NB4 (cell line): Measurements from ENCODE around the gene FNIP2.
"Not testable (repeated sequence)": the region's sequence is repeated elsewhere in the genome, so short reads cannot be mapped to it uniquely, and the experiment has no call there.

Experiments used
- POLR2A ChIP-seq: IDR thresholded peaks from 2 replicates; pipeline ENCODE4 v1.6.1; 2011; ENCODE audit warnings: mild to moderate bottlenecking; ENCODE audit not compliant: insufficient read length; ENCODE audit errors: extremely low read depth
- TF ChIP-seq, protein P1 (sequence below): IDR thresholded peaks from 2 replicates; pipeline ENCODE4 v1.6.1; 2011; ENCODE audit warnings: low read depth, low read length

DNA sequence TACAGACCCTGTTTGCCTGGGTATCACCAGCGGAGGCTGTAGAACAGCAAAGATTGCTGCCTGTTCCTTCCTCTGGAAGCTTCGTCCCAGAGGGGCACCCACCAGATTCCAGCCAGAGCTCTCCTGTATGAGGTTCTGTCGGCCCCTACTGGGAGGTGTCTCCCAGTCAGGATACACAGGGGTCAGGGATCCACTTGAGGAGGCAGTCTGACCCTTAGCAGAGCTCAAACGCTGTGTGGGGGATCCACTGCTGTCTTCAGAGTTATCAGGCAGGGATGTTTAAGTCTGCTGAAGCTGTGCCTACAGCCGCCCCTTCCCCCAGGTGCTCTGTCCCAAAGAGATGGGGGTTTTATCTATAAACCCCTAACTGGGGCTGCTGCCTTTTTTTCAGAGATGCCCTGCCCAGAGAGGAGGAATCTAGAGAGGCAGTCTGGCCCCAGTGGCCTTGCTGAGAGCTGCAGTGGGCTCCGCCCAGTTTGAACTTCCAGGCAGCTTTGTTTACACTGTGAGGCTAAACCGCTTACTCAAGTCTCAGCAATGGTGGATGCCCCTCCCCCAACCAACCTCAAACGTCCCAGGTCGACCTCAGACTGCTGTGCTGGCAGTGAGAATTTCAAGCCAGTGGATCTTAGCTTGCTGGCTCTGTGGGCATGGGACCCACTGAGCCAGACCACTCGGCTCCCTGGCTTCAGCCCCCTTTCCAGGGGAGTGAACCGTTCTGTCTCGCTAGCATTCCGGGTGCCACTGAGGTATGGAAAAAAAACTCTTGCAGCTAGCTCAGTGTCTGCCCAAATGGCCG lies 133.7 kb downstream of the FNIP2 start:
- TF ChIP-seq POLR2A = not testable (repeated sequence)
- TF ChIP-seq, protein P1, sequence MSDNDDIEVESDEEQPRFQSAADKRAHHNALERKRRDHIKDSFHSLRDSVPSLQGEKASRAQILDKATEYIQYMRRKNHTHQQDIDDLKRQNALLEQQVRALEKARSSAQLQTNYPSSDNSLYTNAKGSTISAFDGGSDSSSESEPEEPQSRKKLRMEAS = not testable (repeated sequence)
